NB4 (cell line): ENCODE results near the gene PRRX2.

Experiments
- CTCF ChIP-seq: IDR thresholded peaks from one replicate; pipeline ENCODE4 v1.5.1; 2012; ENCODE audit warnings: low read depth, low read length
- MAX ChIP-seq: IDR thresholded peaks from 2 replicates; pipeline ENCODE4 v1.6.1; 2011; ENCODE audit warnings: low read depth, low read length
- MYC ChIP-seq: IDR thresholded peaks from 2 replicates; pipeline ENCODE4 v1.6.1; 2011; ENCODE audit warnings: low read depth, low read length
- POLR2A ChIP-seq: IDR thresholded peaks from 2 replicates; pipeline ENCODE4 v1.6.1; 2011; ENCODE audit warnings: mild to moderate bottlenecking; ENCODE audit not compliant: insufficient read length; ENCODE audit errors: extremely low read depth

- TF ChIP-seq CTCF = no peak
- no peak for TF ChIP-seq POLR2A
- no peak for TF ChIP-seq MAX
- no peak for TF ChIP-seq MYC
These were observed 36.7 kb upstream of the PRRX2 start for GRCh38 chr9:129628709-129629108.
